OCI-M1 (cell line): ENCODE results near the gene PMPCA.

Experiments used
- DNase-seq: peaks from one replicate; lab custom pipeline; 2025; lab: John Stamatoyannopoulos, UW

The PMPCA gene

GRCh38 chr9:136456258-136456657 is 45.8 kb downstream of the PMPCA start:
- no peak for DNase-seq

- DNase-seq, result no peak
Observed at GRCh38 chr9:136457326-136457725, 46.9 kb downstream of the PMPCA start.

DNA sequence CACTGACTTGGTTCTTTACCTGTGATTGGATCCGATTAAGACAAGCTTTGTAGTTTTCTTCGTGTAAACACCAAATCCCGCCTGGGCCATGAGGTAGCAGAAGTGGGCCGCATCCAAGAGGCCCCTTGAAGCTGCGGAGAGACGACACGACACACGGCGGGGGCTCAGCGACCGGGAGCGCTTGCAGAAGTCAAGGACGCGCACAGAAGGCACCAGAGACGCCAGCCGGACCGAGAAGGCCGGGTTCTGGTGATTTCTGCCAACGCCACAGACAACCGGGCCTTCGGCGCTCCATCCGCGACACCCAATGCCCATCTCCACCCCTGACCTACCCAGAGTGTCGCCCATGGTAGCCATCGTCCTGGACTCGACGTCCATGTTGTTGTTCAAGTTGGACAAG is 49.0 kb downstream of the PMPCA start:
- DNase-seq, result no peak

- DNase-seq, result no peak
Observed at GRCh38 chr9:136460772-136461325, 50.4 kb downstream of the PMPCA start.

- no peak for DNase-seq
Observed at GRCh38 chr9:136462664-136463063, 52.2 kb downstream of the PMPCA start.

GRCh38 chr9:136463578-136463977 is 53.1 kb downstream of the PMPCA start:
- no peak for DNase-seq

DNA sequence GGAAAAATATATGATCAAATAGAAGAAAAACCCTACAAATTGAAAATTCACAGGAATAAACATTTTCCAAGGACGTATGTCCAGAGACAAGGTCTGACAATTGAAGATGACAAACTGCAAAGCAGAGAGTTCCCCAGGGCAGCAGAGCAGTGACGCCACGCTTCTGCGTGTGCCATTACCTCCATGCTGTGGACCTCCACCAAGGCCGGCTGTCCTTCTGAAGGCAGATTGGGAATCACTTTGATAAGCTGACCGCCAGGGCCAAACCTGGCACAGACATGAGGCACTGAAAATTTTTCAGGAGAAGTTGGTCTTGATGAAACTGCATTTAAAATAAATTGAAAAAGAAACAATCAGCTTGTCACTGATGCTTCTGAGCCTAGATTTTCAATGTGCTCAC is 53.8 kb downstream of the PMPCA start:
- no peak for DNase-seq

- no peak for DNase-seq
Observed at GRCh38 chr9:136465500-136466154, 55.2 kb downstream of the PMPCA start.

DNA sequence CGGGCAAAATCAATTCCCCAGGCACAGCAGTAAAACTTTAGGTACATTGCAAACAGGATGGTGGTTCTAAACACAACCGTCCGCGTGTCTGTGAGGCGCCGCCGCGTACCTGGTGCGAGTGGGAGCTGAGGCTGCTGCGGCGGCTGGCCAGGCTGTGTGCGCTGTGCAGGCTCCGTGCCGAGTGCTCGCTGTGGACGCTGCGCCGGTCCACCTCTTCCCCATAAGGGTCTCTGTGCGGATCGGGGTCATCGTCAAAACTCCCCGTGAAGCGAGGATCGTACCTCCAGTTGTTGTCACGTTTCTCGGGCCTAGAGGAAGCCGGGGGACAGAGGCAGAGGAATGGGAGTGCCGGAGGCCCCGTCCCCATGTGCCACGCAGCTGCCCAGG is 55.7 kb downstream of the PMPCA start:
- DNase-seq, result no peak

DNA sequence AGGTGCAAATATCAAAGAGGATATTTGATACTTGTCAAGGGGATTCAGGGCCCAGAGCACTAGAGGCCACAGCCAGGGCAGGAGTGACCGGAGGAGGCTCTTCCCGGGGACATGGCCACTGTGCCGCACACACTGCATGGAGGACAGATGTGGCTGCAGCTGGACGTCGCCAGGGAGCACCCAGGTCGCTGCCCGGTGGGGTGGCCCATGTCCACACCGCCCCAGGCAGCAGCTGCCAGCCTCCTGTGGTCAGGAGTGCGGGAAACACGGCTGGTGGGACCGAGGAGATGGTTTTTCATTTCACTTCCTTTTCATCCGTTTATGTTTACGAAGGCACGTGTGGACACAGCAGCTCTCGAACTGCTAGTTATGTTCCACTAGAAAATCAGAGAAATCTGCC is 57.3 kb downstream of the PMPCA start:
- no peak for DNase-seq

DNA sequence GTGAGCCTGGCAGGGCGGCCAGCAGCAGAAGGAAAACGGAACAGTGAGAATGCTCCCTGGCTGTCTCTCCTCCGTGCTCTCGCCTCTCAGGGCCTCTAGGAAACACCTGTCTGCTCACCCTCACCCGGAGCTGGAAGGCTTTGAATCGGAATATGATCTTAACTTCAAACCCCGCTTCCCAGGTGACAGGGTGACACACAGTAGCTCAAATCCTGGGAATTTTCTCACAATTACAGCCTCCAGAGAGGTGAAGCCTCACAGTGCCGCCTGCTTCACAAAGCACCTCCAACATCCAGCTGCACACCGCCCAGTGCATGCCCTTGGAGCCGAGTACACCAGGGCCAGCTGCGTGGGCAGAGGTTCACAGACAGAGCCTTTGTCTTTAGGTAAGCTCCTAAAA is 59.9 kb downstream of the PMPCA start:
- no peak for DNase-seq

DNA sequence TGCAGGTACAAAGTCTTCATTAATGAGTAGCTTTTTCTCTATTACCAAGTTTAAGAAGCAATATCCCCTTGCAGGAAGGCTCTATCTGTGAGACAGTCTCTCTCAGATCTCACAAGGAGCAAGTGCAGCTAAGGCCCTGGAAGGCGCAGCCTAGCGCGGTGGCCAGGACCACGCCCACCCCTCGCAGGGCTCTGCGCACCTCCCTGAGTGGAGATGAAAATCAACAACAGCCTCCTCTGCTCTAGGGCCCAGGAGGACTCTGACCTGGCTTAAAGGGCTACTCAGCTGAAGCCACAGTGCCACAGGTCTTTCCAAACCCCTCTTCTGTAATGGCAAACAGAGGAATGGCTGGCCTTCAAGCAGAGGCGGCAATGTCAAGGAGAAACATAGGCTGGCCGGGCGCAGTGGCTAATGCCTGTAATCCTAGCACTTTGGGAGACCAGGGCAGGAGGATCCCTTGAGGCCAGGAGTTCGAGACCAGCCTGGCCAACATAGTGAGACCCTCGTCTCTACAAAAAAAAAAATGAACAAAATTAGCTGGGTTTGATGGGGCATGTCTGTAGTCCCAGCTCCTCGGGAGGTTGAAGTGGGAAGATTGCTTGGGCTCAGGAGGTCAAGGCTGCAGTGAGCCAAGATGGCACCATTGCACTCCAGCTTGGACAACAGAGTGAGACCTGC is 60.5 kb downstream of the PMPCA start:
- DNase-seq, result no peak

DNA sequence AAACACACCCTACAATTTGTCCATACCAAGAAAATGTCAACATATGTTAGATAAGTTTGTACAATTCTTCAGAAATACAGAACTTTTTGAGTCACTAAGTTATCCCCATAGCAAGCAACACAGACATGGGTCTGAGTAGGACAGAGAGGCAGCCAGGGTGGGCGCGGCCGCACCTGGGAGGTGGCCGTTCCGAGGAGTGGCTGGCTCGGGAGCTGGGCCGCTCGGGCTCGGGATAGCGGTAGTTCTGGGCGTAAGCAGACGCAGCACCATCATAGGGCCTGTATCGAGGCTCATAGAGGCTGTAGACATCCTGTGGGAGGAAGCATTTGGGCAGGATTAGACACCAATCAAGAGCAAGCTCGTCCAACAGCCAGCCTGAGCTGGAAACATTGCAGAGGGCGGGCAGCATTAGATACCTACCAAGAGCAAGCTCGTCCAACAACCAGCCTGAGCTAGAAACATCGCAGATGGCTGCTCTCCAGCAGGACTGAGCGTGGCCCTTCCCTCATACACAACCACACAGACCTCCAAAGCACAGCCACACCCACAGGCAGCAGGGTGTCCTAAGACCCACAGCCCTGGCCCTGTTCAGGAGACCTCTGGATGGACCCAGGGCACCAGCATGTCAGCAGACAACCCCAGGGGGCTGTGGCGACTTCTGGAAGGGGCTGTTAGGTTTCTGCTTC is 61.5 kb downstream of the PMPCA start:
- no peak for DNase-seq

DNA sequence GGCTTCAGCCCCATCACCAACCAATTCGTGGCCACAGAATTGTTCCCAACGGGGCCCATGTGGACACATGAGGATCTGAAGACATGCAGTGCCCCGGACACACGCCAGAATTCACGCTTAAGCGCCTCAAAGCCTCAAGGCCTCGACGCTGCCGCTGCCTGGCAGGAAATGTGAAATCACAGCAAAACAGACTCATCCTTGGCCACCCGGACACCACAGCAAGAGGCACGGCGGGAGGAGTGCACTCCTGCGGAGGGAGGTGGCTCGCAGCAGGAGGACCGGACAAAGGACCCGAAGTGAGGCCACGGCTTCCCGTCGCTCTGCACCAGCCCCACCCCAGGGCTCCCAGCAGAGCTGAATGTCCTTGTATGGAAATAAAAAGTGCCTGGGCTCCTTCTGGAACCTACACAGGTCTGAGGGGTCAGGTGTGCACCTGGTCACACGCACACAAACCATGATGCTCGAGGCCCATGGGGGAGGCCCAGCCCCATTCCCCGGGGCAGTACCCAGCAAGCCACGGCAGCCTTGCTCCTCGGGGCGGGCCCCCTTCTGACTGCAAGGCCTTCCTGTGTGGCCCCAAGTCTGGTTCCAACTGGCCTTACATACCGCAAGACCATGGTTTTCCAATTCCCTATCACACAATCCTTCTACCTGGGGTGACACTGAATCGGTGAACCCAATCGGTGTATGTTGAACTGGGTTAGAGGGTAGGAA is 62.3 kb downstream of the PMPCA start:
- DNase-seq, result no peak

DNA sequence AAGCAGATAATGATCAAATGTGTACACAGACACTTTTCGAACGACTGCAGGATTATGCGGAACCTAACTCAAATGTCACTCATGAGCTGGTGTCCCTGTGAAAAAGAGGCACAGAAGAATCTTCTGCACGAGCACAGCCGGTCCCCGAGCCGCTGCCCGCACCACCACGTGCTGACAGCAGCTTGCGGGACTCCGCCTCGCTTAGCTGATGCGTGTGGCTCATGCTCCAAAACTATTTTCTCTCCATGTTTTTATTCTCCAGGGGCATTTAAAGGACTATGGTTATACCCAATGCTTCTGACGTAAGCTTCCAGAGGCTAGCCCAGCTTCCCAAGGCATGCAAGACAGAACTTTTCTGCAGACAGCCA is 62.9 kb downstream of the PMPCA start:
- DNase-seq, result no peak
